Measurements from ENCODE around the gene URAD. TPM values are rescaled to one million over a fixed set of nuclear protein-coding genes. Genes with fewer than 3 reads are reported as not detected.

The URAD gene
- total RNA-seq, 2 experiments from 2014 or later: not detected

- no peaks in the 10 kb centered on the region for H3K36me3 Mint-ChIP-seq (ENCODE audit: low read depth)
- H3K4me1 Mint-ChIP-seq (ENCODE audit: low read depth): no peaks in the 10 kb centered on the region
- DNase-seq (no peak), ATAC-seq (no peak)
- H3K9me3 Mint-ChIP-seq: no peaks in the 10 kb centered on the region
- TF ChIP-seq CTCF (IDR thresholded peaks at IDR 0.05): no peak
- ChIA-PET POLR2A (no interaction called here), CTCF (interaction anchor here (0.7 to 1.5 kb wide), 7 partner anchors 10 to 572 kb away, joined by 3 to 11 read pairs (median 3); no protein-coding TSS in a partner anchor)
- intact Hi-C loops (cut with micrococcal nuclease): no loop called here
- H3K4me3 Mint-ChIP-seq: no peak overlapping the region
- H3K27me3 Mint-ChIP-seq: peaks cover 37% of the 10 kb centered on the region
- no peak overlapping the region for H3K27ac Mint-ChIP-seq
These were observed 55.4 kb downstream of the URAD start for GRCh38 chr13:27933118-27933517.

- H3K4me3 Mint-ChIP-seq: no peak overlapping the region
- DNase-seq (no peak), ATAC-seq (no peak)
- H3K27ac Mint-ChIP-seq: no peak overlapping the region
- POLR2A ChIA-PET: no interaction called here
- H3K27me3 Mint-ChIP-seq: peaks cover 67% of the 10 kb centered on the region
- no peak for TF ChIP-seq CTCF (IDR thresholded peaks at IDR 0.05)
- CTCF ChIA-PET: interaction anchor here (1.4 to 6.0 kb wide), 2 partner anchors 24 to 53 kb away, joined by 5 to 32 read pairs; no protein-coding TSS in a partner anchor
- H3K9me3 Mint-ChIP-seq: no peaks in the 10 kb centered on the region
- no peaks in the 10 kb centered on the region for H3K36me3 Mint-ChIP-seq (ENCODE audit: low read depth)
- H3K4me1 Mint-ChIP-seq (ENCODE audit: low read depth): peaks cover 23% of the 10 kb centered on the region
- intact Hi-C loops (cut with micrococcal nuclease): loop anchor here (5.0 to 10.0 kb wide), 2 partner anchors 37 to 135 kb away; partner anchors contain the start of genes CDX2 and GSX1
These were observed 58.6 kb downstream of the URAD start for GRCh38 chr13:27929868-27930267.

- Mint-ChIP-seq H3K27ac (no peak overlapping the region), H3K27me3 (peaks cover 70% of the 10 kb centered on the region), H3K4me1 (ENCODE audit: low read depth) (peaks cover 26% of the 10 kb centered on the region), H3K9me3 (no peaks in the 10 kb centered on the region), H3K4me3 (no peak overlapping the region), H3K36me3 (ENCODE audit: low read depth) (no peaks in the 10 kb centered on the region)
- TF ChIP-seq CTCF (IDR thresholded peaks at IDR 0.05): no peak
- ChIA-PET CTCF (interaction anchor here (1.0 to 6.0 kb wide), 2 partner anchors 25 to 60 kb away, joined by 4 to 32 read pairs; no protein-coding TSS in a partner anchor), POLR2A (no interaction called here)
- DNase-seq (no peak), ATAC-seq (no peak)
- intact Hi-C loops (cut with micrococcal nuclease): loop anchor here (5.0 to 10.0 kb wide), 2 partner anchors 38 to 134 kb away; partner anchors contain the start of genes CDX2 and GSX1
These were observed 59.4 kb downstream of the URAD start for GRCh38 chr13:27928805-27929753.

- DNase-seq (no peak), ATAC-seq (no peak)
- H3K4me1 Mint-ChIP-seq (ENCODE audit: low read depth): peaks cover 26% of the 10 kb centered on the region
- no peaks in the 10 kb centered on the region for H3K9me3 Mint-ChIP-seq
- ChIA-PET POLR2A (interaction anchor here (0.6 to 1.7 kb wide), 3 partner anchors 26 to 923 kb away, joined by 3 to 5 read pairs (median 3); no protein-coding TSS in a partner anchor), CTCF (interaction anchor here (6.0 kb wide), 1 partner anchor 26 kb away, joined by 32 read pairs; no protein-coding TSS in a partner anchor)
- H3K36me3 Mint-ChIP-seq (ENCODE audit: low read depth): no peaks in the 10 kb centered on the region
- H3K27me3 Mint-ChIP-seq: peaks cover 76% of the 10 kb centered on the region
- intact Hi-C loops (cut with micrococcal nuclease): loop anchor here (5.0 to 10.0 kb wide), 2 partner anchors 39 to 134 kb away; partner anchors contain the start of genes CDX2 and GSX1
- no peak overlapping the region for H3K4me3 Mint-ChIP-seq
- no peak overlapping the region for H3K27ac Mint-ChIP-seq
- TF ChIP-seq CTCF (IDR thresholded peaks at IDR 0.05): no peak
These were observed 60.1 kb downstream of the URAD start for GRCh38 chr13:27928353-27928804.

Other genes starting within 250 kb of the URAD start
- gene GSX1, start 196.2 kb downstream of the URAD start, total RNA-seq: not detected
- gene PDX1, start 68.7 kb downstream of the URAD start, total RNA-seq: not detected
- not detected for gene CDX2, start 19.4 kb downstream of the URAD start, total RNA-seq
- not detected for gene FLT3, start 111.9 kb upstream of the URAD start, total RNA-seq
- 10 to 100 TPM; 30.9 to 32.9 TPM for gene PAN3, start 149.9 kb upstream of the URAD start, total RNA-seq